ENCODE measurements around the gene EPHB2.

DNA sequence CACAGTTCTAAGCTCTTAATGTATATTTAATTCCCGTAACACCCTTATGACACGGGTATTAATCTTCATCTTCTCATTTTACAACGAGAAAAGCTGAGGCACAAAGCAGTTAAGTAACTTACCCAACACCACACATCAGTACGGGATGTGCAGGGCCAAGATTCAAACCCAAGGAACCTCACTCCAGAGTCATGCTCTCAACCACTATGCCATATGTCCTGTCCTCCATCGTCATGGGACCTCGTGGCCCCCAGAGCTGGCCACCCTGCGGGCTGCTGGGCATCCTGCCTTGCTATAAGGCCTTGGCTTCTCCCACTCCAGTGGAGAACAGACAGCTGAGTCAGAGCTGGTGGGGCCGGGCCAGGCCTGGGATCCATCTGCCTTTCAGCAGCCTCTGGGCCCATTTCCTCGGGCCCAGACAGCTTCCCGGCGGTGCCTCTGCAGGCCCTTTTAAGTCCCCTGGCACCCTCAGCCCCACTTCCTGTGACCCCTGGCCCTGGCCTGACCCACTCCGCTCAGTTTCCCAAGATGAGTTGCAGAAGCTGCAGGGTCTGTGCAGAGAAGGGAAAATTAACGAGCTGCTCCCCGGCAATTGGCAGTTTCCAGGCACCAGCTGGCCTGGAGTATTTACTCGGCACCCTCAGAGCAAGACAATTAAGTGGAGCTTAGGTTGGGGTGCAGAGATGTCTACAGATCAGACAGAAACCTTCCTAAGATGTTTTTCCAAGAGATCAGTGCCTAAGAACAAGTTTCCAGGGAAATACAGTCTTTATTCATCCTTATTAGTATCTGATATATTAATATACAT lies 98.2 kb downstream of the EPHB2 start:
- no peak for TF ChIP-seq EZH2phosphoT487 (IDR thresholded peaks at IDR 0.05; ENCODE audit: borderline replicate concordance, low read depth, low read length)
- TF ChIP-seq, protein P1, sequence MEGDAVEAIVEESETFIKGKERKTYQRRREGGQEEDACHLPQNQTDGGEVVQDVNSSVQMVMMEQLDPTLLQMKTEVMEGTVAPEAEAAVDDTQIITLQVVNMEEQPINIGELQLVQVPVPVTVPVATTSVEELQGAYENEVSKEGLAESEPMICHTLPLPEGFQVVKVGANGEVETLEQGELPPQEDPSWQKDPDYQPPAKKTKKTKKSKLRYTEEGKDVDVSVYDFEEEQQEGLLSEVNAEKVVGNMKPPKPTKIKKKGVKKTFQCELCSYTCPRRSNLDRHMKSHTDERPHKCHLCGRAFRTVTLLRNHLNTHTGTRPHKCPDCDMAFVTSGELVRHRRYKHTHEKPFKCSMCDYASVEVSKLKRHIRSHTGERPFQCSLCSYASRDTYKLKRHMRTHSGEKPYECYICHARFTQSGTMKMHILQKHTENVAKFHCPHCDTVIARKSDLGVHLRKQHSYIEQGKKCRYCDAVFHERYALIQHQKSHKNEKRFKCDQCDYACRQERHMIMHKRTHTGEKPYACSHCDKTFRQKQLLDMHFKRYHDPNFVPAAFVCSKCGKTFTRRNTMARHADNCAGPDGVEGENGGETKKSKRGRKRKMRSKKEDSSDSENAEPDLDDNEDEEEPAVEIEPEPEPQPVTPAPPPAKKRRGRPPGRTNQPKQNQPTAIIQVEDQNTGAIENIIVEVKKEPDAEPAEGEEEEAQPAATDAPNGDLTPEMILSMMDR (conservative IDR thresholded peaks at IDR 0.05; ENCODE audit: low read length) = no peak
